ENCODE measurements around the gene KMT2C. TPM values are rescaled to one million over a fixed set of nuclear protein-coding genes. Genes with fewer than 3 reads are reported as not detected.

Gene KMT2C
- total and polyA plus RNA-seq, 2 experiments from 2014 or later = 21.9 to 47.7 TPM

DNA sequence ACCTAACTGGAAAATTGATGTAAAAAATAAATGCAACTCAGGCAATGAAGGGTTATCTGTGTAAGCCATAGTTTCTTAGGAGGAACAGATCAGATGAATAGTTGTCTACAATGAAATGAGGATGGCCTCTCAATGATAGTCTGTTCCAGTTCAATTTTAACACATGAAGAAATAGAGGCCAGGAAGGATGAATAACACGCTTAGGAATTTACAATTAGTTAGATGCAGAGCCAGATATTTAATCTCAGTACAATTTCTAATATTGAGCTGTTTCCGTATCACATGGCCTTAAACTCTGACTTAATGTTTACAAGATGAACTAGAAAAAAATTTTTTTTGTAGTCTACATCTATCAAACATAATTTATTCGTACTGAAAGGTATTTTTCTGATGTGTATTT is 233.7 kb downstream of the KMT2C start:
- TF ChIP-seq EZH2 (IDR thresholded peaks at IDR 0.05; ENCODE audit: borderline replicate concordance) (no peak), EZH2phosphoT487 (IDR thresholded peaks at IDR 0.05; ENCODE audit: low read depth, severe bottlenecking, unreplicated experiment) (no peak), CTCF (IDR thresholded peaks at IDR 0.05; ENCODE audit: poor library complexity) (no peak)

DNA sequence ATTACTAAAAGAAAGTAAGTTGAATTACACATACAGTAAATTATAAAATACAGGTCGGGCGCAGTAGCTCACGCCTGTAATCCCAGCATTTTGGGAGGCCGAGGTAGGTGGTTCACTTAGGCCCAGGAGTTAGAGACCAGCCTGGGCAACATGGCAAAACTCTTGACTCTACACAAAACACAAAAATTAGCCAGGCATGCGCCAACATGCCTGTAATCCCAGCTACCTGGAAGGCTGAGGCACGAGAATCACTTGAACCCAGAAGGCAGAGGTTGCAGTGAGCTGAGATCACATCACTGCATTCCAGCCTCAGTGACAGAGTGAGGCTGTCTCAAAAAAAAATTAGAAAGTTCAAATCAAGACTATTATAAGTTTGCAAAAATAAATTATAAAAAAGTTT is 235.4 kb downstream of the KMT2C start:
- no peak overlapping the region for H2AFZ ChIP-seq
- DNase-seq (ENCODE audit: low spot score) = no peak
- no peaks in the 10 kb centered on the region for H4K20me1 ChIP-seq (ENCODE audit: insufficient read depth, poor library complexity, severe bottlenecking)
- no peaks in the 10 kb centered on the region for H3K79me2 ChIP-seq
- no peaks in the 10 kb centered on the region for H3K4me1 ChIP-seq (ENCODE audit: insufficient read depth)
- no peaks in the 10 kb centered on the region for H3K9me2 ChIP-seq (replicated peaks; ENCODE audit: insufficient read depth)
- WGBS (ENCODE audit: low lambda C conversion rate, missing lambda C conversion rate) = 94% methylated on average over 6 of the region's 6 CpGs
- H3K9me3 ChIP-seq (ENCODE audit: low read depth) = no peaks in the 10 kb centered on the region
- no peak overlapping the region for H3K4me2 ChIP-seq
- H3K4me3 ChIP-seq = no peak overlapping the region
- no peak overlapping the region for H3K27ac ChIP-seq
- H3K27me3 ChIP-seq = no peaks in the 10 kb centered on the region
- TF ChIP-seq EZH2phosphoT487 (IDR thresholded peaks at IDR 0.05; ENCODE audit: low read depth, severe bottlenecking, unreplicated experiment) (no peak), CTCF (IDR thresholded peaks at IDR 0.05; ENCODE audit: poor library complexity) (no peak), EZH2 (IDR thresholded peaks at IDR 0.05; ENCODE audit: borderline replicate concordance) (no peak)
- H3K36me3 ChIP-seq (replicated peaks; ENCODE audit: insufficient read depth, low read depth) = no peaks in the 10 kb centered on the region

More for the DNA sequence above, 233.7 kb downstream of the KMT2C start:
- Histone ChIP-seq H3K4me3 (no peak overlapping the region), H3K36me3 (replicated peaks; ENCODE audit: insufficient read depth, low read depth) (no peaks in the 10 kb centered on the region), H3K27ac (no peak overlapping the region), H3K4me2 (no peak overlapping the region), H3K9me3 (ENCODE audit: low read depth) (no peaks in the 10 kb centered on the region), H3K79me2 (no peaks in the 10 kb centered on the region), H3K4me1 (ENCODE audit: insufficient read depth) (no peaks in the 10 kb centered on the region), H3K9me2 (replicated peaks; ENCODE audit: insufficient read depth) (no peaks in the 10 kb centered on the region), H4K20me1 (ENCODE audit: insufficient read depth, poor library complexity, severe bottlenecking) (no peaks in the 10 kb centered on the region), H2AFZ (no peak overlapping the region), H3K27me3 (no peaks in the 10 kb centered on the region)
- no peak for DNase-seq (ENCODE audit: low spot score)
- 96% methylated on average over 3 of the region's 3 CpGs for WGBS (ENCODE audit: low lambda C conversion rate, missing lambda C conversion rate)

- 93% methylated on average over 4 of the region's 4 CpGs for WGBS (ENCODE audit: low lambda C conversion rate, missing lambda C conversion rate)
- H3K27ac ChIP-seq = no peak overlapping the region
- no peak for DNase-seq (ENCODE audit: low spot score)
- no peak overlapping the region for H3K4me2 ChIP-seq
- H4K20me1 ChIP-seq (ENCODE audit: insufficient read depth, poor library complexity, severe bottlenecking) = no peaks in the 10 kb centered on the region
- no peak overlapping the region for H3K4me3 ChIP-seq
- no peak overlapping the region for H2AFZ ChIP-seq
- H3K9me3 ChIP-seq (ENCODE audit: low read depth) = no peaks in the 10 kb centered on the region
- H3K79me2 ChIP-seq = no peaks in the 10 kb centered on the region
- H3K27me3 ChIP-seq = no peaks in the 10 kb centered on the region
- no peaks in the 10 kb centered on the region for H3K36me3 ChIP-seq (replicated peaks; ENCODE audit: insufficient read depth, low read depth)
- H3K4me1 ChIP-seq (ENCODE audit: insufficient read depth) = no peaks in the 10 kb centered on the region
- no peaks in the 10 kb centered on the region for H3K9me2 ChIP-seq (replicated peaks; ENCODE audit: insufficient read depth)
- TF ChIP-seq EZH2 (IDR thresholded peaks at IDR 0.05; ENCODE audit: borderline replicate concordance) = no peak
- no peak for TF ChIP-seq CTCF (IDR thresholded peaks at IDR 0.05; ENCODE audit: poor library complexity)
- TF ChIP-seq EZH2phosphoT487 (IDR thresholded peaks at IDR 0.05; ENCODE audit: low read depth, severe bottlenecking, unreplicated experiment) = no peak
These were observed 239.4 kb downstream of the KMT2C start for GRCh38 chr7:152196391-152196790.

GRCh38 chr7:152193880-152194279 is 241.9 kb downstream of the KMT2C start:
- Histone ChIP-seq H3K4me1 (ENCODE audit: insufficient read depth) (no peaks in the 10 kb centered on the region), H3K4me2 (no peak overlapping the region), H4K20me1 (ENCODE audit: insufficient read depth, poor library complexity, severe bottlenecking) (no peaks in the 10 kb centered on the region), H3K4me3 (no peak overlapping the region), H3K79me2 (no peaks in the 10 kb centered on the region), H3K27ac (no peak overlapping the region), H3K27me3 (no peaks in the 10 kb centered on the region), H2AFZ (no peak overlapping the region), H3K9me2 (replicated peaks; ENCODE audit: insufficient read depth) (no peaks in the 10 kb centered on the region), H3K9me3 (ENCODE audit: low read depth) (no peaks in the 10 kb centered on the region), H3K36me3 (replicated peaks; ENCODE audit: insufficient read depth, low read depth) (no peaks in the 10 kb centered on the region)
- DNase-seq (ENCODE audit: low spot score) = no peak
- WGBS (ENCODE audit: low lambda C conversion rate, missing lambda C conversion rate) = 99% methylated on average over 4 of the region's 4 CpGs
- TF ChIP-seq EZH2phosphoT487 (IDR thresholded peaks at IDR 0.05; ENCODE audit: low read depth, severe bottlenecking, unreplicated experiment) (no peak), CTCF (IDR thresholded peaks at IDR 0.05; ENCODE audit: poor library complexity) (no peak), EZH2 (IDR thresholded peaks at IDR 0.05; ENCODE audit: borderline replicate concordance) (no peak)
